Measurements from ENCODE around the gene NSMCE4A.
"Not testable (repeated sequence)": the region's sequence is repeated elsewhere in the genome, so short reads cannot be mapped to it uniquely, and the experiment has no call there.

The NSMCE4A gene

DNA sequence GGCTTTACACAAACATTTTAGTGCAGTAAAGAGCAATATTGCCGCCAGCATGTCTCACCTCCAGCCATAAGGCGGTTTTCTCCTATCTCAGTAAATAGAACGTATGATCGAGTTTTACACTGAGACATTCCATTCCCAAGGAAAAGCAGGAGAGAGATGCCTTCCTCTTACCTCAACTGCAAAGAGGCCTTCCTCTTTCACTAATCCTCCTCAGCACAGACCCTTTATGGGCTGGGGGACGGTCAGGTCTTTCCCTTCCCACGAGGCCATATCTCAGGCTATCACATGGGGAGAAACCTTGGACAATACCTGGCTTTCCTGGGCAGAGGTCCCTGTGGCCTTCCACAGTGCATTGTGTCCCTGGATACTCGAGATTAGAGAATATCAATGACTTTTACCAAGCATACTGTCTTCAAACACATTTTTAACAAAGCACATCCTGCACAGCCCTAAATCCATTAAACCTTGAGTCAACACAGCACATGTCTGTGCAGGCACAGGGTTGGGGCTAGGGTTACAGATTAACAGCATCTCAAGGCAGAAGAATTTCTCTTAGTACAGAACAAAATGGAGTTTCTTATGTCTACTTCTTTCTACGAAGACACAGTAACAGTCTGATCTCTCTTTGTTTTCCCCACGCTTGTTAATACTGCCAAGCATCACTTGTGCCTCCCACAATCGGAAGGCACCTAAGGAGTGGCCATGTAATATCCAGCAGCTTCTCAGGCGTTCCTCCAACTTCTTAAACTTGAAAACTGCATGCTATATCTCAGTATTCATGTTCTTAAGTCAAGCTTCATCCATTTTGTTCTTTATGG lies 44.5 kb downstream of the NSMCE4A start:
- DNase-seq, result not testable (repeated sequence)

DNA sequence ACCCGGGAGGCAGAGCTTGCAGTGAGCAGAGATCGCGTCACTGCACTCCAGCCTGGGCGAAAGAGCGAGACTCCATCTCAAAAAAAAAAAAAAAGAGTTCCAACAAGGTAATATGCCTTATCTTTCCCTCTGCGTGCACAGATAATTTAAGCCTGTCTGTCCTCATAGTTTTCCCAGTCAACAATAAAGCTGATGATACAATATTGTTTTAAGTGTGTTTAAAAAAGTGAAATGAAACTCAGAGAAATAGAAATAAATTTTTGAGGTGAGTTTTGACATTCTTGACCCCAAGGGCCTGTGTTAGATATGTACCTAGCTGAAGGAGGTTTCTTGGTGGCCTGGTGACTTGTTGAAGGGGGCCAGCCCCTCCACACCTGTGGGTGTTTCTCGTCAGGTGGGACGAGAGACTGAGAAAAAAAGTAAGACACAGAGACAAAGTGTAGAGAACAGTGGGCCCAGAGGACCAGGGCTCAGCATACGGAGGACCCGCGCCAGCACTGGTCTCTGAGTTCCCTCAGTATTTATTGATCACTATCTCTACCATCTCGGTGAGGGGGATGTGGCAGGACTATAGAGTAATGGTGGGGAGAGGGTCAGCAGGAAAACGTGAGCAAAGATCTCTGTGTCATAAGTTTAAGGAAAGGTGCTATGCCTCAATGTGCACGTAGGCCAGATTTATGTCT lies 45.3 kb downstream of the NSMCE4A start:
- DNase-seq, result not testable (repeated sequence)

DNA sequence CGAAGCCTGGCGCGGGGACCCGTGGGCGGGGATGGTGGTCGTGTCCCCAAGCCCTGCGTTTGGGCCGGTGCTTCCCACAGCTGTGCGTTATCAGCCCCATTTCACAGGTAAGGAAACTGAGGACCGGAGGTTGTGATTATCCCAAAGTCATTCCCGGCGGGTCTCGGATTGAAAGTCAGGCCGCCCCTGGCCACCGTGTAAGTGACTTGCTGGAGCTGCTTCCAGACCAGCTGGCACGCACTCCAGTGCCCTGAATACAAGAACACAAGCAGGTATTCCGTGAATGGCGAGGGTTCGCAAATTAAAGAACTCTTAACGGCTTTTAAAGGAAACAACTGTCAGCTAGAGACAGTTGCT lies 46.5 kb downstream of the NSMCE4A start:
- no peak for DNase-seq

DNA sequence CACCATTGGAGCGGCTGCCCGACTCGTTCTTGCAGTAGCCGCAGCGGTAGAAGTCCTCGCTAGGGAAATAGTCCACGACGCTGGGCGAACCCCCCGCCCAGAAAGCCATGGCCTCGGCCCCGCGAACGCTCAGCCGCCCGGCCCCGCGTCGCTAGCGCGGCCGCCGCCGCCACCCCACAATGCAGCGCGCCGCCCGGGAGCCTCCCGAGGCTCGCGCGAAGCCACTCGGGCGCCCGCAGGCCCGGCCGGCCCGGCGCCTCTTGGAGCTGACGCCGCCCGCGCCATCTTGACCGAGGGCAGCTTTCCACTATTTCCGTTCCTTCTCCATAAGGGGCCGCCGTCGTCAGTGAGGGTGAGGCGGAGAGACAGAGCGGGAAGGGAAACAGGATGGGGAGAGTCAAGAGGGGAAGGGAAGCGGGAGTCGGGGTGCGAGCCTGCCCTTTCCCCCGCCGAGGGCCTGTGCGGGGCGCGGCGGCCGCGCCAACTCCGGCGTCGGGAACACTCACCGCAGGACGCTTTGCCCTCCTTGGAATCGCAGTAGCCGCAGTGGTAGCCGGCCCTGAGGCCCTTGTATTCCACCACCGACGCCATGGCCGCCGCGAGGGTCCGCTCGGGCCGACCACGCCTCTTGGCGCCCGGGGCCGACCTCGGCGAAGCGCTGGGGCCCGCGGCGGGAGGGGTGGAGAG lies 47.0 kb downstream of the NSMCE4A start, which contains the start of gene ATE1:
TSS of gene ATE1 (minus strand) at position 191 of the 687 bp plus-strand sequence. CDS start at position 109, 82 bp downstream.
- DNase-seq, result peak; percentile 92

DNA sequence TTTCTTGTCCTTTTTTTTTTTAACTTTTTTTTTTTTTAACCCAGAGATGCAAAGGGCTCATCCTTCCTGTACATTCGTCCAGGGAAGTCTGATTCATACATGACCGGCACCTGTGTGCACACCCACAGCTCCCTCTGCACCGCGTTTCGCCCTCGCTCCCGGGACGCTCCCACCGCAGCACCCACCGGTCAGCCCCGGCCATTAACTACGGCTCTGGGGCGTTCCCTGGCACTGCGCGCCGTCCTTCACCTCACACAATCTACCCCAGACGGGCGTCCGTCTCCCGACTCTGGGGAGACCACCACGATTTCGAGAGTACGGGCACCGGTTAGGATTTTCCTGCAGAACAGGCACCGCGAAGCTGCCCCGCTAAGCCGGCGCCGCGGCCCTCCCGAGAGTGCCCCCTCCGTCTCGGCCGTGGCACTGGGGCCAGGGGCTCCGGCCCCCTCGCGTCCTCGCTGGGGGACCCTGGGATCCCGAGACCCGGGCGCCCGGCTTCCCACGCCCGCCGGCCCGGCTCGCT lies 47.6 kb downstream of the NSMCE4A start:
- DNase-seq, result peak; percentile 85

DNA sequence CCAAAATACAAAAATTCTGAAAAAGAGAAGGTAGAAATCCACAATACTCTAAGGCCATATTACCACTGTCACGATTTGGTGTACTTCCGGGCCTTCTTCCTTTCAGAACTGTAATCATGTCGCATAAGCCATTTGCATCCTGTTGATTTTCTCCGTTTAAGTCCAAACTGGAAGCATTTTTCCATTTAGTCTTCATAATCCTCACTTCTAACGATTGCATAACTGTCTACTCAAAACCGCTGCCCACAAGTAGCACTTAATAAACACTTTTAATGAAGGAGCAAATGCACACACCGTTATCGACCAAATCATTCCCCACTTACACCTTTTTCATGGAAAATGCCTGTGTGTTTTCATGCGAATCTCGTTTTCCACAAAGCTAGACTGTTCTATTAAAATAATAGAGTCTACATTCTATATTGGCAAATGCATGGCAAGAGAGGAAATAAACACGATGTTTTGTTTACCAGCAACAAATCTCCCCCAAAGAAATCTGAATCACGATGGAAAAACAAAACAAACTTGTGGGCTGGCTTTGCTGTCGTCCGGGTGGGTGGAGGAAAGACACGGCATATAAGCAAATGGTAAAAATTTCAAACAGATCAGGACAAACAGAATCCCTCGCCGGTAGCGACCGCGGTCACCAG lies 48.2 kb downstream of the NSMCE4A start:
- no peak for DNase-seq

DNA sequence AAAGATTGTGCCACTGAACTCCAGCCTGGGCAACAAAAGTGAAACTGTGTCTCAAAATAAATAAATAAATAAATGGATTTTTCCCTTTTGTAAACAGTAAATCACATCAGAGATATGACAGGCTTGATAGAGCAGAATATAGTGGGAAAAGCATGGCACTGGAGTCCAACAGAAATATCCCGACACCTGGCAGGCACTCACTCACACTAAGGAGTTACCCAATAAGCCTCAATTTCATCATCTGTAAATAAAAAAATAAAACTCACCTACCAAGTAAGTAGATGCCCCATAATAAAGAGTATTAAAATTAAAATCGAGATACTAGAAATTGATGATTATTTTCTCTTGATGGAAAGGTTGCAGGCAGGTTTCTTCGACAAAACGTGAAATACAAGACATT lies 48.9 kb downstream of the NSMCE4A start:
- DNase-seq, result no peak

DNA sequence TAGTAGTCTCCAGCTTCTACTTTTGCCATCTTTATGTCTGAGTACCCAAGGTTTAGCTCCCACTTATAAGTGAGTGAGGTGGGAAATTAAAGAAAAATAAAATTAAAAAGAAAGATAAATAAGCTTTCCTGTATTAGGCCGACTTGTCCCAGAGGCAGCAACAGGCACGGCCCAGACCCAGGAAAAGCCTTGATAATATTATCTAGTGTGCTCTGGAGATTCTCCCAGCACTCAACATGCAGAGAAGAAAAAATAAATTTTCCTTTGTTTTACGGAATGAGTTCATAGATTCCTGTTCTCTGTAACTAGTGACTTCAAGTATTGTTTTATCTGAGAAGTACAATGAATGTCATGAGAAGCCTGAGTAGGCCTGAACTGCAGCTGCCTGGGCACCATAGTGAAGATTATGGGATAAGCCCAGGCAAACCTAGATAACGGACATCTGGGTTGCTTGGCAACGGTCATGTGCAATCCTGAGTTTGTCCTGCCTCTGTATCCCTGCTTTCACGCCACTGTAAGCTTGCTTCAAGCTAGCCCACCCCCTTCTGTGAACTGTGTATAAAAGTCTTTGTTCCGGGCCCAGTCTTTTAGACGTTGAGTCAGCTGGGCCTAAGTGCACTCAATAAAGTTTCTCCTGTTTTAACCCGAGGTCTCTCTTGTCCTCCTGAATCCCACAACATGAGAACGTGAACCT lies 53.6 kb downstream of the NSMCE4A start:
- no peak for DNase-seq

DNA sequence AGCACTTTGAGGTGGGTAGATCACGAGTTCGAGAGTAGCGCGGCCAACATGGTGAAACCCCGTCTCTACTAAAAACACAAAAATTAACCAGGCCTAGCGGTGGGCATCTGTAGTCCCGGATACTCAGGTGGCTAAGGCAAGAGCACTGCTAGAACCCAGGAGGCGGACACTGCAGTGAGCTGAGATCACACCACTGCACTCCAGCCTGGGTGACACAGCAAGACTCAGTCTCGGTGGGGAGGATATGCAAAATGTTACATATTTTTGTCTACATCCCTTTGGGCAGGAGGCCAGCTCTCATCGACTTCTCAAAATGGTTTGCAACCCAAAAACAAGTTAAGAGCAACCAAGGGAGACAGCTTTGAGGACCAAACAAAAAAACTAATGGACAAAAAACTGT lies 55.4 kb downstream of the NSMCE4A start:
- no peak for DNase-seq

DNA sequence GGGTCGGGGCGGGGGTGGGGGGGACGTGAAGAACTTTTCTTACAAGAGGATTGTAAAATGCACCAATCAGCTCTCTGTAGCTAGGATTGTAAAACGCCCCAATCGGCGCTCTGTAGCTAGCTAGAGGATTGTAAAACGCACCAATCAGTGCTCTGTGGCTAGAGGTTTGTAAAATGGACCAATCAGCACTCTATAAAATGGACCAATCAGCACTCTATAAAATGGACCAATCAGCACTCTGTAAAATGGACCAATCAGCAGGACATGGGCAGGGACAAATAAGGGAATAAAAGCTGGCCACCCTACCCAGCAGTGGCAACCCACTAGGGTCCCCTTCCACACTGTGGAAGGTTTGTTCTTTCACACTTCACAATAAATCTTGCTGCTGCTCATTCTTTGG lies 56.2 kb downstream of the NSMCE4A start:
- DNase-seq, result not testable (repeated sequence)

DNA sequence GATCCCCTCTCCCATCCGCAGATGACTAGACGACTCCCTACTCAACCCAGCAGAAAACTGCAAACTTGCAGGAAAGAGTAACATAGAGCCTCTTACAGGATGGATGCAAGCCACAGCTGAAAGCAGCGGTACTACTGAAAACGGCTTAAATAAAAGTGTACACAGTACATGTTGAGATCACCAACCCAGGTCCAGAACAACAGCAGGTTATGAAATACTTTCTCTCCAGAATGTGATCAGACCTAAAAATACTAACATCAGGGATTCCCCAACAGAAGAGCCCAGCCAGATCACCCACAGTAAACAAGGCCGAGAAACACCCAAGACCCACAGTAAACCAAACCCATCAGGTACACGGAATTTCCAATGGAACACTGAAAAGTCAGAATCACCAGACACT lies 60.4 kb downstream of the NSMCE4A start:
- DNase-seq, result no peak

DNA sequence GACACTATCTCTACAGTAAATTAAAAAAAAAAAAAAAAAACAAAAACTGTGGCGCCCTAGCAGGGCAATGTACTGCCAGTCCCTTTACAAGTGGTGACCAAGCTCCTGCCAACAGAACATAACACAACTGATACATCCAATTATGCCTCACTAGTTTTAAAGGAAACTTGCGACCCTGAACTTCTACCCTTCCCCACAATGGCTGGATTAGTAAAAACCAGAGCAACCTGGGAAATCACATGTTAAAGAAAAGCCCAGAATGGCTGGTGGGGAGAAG lies 63.7 kb downstream of the NSMCE4A start:
- no peak for DNase-seq

DNA sequence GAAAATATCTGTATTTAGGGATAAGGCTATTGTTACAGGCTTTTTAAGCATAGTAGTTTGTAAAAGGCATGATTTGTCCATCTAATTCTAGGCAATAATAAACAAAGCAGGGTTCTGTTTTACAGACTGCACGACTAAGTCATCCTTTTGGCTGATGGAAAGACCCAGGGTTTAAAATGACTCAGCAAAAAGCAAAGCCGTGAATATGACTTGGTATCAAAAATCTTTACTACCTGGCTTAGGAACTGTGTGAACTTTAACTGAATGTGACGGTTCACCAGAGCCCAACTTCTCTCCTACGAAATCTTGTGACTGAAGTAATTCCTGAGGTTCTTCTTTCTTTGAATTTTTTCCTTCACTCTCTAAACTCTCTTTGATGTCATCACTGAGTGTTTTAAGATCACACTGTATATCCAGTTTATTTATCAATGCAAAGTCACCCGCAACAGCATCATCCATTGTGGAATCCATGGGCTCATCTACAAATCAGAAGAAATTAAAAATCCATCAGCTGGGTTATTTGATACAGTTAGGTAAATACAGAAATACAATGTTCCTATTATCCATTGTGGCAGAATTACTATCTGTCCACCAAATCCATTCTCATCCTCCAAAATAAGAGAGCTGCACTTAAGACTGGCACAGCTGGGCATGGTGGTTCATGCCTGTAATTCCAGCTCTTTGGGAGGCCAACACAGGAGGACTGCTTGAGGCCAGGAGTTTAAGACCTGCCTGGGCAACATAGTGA lies 64.2 kb downstream of the NSMCE4A start:
- no peak for DNase-seq
